CD4-positive, alpha-beta T cell treated with Interferon gamma for 1 hour (primary cell): ENCODE measurements around the gene GPR132.
"Not testable (repeated sequence)": the region's sequence is repeated elsewhere in the genome, so short reads cannot be mapped to it uniquely, and the experiment has no call there.

ENCODE experiments used
- DNase-seq: peaks from one replicate; pipeline ENCODE4 v3.0.0-alpha.2; 2020

The GPR132 gene

DNA sequence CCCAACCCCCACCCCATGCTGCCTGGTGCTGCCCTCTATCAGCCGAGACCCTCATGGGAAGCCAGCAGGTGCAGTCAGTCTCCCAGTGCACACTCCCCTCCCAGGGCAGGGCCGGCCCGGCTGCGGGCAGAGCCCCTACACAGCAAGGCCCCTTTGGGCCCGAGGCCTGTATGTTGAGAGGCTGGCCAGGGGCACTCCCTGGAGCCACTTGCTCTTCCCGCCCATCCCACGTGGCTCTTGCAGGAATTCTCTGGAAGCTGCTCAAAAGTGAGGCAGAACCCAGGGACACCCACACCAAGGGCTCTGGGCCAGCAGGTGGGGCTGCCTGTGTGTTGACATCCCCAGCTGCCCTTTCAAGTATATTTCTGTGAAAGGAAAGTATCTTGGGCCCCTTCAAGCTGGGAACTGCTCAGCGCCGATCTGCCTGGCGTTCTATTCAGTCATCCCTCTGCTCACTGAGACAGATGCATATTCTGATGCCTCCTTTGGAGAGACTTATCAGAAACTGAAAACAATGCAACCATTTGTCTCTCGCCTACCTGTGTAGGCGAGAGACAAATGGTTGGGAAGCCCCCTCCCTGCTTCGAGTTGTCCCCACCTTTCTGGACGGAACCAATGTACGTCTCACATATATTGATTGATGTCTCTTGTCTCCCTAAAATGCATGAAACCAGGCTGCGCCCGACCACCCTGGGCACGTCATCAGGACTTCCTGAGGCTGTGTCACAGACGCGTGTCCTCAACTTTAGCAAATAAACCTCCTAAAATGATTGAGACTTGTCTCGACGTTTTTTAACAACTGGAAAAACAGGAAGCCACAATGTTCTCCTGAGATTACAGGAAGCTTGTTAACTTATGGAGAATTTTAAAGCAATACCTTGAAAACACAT, 6.0 kb downstream of the GPR132 start:
- DNase-seq: peak; percentile 73

DNA sequence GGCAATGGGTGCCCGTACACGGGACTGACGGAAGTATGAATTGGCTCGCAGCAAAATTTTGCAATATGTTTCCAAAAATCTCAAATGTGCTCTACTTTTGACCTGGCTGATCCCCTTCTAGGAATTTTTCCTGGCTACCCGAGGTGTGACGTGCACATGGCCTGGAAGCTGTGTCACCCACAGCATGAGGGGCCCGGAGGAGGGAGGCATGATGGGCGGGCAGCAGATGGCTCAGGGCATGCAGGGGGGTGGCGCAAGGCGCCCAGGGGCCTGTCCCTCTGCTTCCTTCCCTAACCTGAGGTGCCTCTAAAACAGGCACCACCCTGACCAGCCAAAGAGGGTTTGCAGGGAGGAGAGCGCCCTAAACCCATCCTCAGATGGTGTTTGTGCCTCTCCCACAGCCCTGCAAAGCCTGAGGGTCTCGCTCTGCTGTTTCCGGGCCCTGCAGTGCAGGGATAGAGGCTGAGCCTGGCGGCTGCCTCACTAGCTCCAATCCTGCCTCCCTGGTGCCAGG, 6.7 kb downstream of the GPR132 start:
- DNase-seq: no peak

DNA sequence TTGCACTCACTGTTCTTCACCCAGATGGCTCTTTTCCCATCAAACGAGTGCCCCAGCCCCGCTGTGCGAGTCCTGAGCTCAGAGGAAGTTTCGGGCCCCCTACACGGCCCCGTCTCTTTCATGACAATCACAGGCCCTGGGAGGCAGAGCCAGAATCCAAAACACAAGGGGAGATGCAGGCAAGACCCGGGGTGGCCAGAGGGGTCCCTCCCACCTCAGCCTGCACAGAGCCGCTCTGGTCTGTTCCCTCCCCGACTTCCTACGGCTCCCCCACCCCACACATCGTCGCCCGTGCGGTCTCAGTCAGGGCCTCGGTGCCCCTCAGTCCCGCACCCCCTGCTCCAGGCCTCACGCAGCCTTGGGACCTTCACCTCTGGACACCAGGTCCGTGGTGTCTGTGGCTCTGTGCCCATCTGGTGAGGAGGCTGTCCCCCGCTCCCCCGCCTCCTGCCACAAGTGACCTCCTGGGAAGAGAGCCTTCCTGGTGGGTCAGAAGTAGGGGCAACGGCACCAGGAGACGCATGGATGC, 8.9 kb downstream of the GPR132 start:
- DNase-seq: no peak

DNA sequence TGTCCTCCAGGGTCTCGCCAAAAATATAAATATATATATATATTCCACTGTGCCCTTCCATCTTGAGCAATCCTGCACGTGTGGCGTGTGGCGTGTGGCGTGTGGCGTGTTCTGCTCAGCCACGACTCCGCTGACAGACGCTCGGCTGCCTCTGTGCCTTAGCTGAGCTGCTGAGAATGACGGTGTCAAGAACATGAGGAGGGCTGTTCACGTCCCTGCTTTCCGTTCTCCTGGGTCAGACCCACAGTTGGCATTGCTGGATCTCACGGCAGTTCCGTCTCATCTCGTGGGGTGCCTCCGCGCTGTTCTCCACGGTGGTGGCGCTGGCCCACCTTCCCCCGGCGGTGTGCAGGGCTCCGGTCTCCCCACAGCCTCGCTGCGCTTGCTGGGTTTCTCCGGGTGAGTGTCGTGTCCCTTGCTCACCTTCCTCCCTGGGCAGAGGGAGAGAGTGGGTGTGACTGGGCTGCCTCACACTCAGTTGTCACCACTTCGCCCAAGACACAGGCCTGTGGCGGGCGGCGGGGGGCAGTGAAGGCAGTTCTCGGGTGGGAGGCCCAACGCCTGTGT, 9.4 kb downstream of the GPR132 start:
- no peak for DNase-seq

DNA sequence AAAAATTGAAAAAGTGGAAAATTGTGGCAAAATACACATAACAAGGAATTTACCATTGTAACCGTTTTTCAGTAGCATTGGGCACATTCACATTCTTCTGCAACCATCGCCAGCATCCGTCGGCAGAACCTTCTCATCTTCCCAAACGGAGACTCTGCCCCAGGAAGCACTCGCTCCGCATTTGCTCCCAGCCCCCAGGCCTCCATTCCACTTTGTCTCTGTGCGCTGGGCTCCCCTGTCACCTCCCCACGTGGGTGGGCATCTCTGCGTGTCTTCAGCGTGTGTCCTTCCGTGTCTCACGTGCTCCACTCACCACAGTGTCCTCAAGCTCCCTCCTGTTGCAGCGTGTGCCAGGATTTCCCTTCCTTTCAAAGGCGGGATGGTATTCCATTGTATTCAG, 9.9 kb downstream of the GPR132 start:
- no peak for DNase-seq

DNA sequence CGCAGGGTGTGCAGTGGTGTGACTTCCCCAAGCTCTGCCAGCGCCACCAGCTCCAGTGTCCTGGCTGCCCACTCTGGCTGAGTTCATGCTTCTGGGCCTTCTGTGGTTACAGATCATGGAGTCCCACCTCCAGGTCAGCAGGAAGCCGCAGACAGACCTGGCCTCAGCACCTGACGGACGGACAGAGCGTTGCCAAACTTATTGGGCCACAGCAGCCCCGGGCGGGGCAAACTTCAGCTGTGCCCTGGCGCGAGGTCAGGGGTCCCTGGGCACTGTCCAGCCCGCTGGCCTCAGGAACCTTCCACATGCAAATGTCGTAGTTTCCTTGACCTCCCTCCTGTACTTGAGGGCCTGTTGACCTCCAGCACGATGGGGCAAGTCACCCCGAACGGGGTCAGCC, 11.2 kb downstream of the GPR132 start:
- no peak for DNase-seq

DNA sequence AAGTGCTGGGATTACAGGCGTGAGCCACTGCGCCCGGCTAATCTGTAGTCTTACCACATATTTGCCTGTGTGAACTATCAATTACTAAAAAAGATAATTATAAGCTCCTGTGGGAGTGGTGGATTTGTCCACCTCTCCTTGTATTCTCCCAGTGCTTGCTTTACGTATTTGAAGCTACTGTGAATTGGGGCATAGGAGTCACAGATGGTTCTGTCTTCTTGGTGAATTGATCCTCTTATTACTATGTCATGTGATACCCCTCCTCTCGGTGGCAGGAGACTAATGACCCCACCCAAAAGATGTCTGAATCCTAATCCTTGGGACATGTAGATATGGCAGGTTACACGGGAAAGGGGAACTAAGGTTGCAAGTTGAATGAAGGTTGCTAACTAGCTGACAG, 11.8 kb downstream of the GPR132 start:
- no peak for DNase-seq

DNA sequence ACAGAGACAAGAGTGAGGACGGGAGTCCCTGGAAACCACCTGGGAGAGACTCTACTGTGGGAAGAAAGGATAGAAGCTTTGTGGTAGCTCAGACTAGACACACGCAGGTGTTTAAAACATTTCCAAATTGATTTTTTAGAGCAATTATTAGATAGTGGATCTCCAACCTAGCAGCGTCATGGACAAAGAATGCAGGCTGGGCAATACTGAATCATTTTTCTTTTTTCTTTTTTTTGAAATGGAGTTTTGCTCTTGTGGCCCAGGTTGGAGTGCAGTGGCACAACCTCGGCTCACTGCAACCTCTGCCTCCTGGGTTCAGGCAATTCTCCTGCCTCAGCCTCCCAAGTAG, 13.1 kb downstream of the GPR132 start:
- DNase-seq: no peak

DNA sequence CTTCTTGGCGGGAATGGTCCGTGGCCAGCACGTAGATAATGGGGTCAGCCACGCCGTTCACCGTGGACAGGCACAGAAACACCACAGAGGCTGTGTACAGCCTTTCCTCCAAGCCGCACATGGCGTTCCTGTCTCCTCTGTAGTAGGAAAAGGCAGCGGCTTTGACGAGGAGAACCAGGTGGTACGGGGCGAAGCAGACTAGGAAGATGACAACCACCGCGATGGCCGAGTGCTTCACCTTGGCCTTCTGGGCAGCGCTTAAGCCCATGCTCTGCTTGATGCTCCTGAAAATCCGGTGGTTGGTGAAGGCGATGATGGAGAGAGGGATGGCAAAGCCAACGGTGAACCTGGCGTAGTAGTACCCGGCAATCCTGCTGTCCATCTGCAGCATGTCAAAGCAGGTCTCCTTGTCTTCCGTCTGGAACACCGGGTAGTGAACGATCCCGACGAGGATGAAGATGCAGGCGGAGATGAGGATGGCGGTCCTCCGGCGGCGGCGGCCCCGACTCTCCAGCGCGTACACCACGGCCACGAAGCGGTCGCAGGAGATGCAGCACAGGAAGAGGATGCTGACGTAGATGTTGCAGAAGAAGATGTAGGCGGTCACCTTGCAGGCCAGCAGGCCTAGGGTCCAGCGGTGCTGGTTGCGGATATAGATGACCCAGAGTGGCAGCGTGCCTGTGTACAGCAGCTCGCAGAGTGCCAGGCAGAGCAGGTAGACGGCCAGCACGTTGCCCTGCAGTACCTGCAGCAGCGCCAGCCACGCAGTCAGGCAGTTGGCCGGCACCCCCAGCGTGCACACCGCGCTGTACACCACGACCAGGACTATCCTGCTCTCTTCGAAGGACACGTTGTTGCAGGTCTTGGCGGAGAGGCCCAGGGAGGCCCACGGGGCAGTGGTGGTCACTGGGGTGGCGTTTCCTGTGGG, 13.8 kb downstream of the GPR132 start:
- DNase-seq: no peak

DNA sequence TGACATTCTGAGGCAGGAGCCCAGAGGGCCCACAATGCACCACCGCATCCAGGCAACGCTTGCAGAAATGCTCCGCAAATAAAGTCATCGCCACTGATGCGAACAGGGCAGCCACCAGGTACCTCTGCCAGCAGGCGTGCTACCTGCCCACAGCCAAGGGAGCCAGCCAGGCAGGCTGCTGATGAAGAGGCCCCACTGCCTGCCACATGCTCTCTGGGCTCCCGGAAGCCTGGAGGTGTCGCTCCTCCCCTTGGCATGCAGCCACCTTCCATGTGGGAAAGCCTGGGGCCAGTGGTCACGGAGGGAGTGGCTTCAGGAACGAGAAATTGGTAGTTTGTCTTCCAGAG, 14.7 kb downstream of the GPR132 start:
- no peak for DNase-seq

DNA sequence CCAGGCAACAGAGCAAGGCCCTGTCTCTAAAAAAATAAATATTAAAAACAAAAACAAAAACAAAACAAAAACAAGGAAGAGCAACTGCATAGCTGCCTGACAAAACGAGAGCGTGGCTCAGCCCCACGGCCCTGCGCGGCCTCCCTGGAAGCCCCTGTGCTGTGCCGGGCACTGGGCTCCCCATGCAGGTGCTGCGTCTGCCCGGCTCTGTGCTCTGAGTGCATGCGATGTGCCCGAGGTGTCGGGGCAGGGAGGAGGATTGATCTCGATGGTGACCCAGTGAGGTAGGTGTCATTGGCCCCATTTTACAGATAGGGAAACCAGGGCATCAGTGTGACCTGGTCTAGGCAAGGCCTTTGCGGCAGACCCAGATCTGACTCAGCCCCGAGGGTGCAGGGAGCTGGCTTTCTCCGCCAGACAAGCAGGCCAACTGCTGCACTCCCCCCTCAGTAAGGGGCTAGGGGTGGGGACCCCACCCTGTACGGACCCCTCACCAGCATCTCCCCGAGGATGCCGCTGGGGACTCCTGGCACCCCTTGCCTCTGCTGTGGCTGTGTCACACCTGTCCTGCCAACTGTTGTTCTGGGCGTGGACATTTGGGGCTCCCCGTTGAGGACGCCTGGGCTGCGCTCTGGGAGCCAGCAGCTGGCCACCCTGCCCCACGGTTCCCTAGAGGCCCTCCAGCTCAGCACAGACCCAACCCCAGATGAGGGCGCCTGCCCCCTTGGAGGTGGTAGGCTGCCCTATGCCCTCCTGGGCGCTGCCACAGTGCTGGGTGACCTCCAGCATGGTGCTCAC, 15.3 kb downstream of the GPR132 start:
- no peak for DNase-seq

DNA sequence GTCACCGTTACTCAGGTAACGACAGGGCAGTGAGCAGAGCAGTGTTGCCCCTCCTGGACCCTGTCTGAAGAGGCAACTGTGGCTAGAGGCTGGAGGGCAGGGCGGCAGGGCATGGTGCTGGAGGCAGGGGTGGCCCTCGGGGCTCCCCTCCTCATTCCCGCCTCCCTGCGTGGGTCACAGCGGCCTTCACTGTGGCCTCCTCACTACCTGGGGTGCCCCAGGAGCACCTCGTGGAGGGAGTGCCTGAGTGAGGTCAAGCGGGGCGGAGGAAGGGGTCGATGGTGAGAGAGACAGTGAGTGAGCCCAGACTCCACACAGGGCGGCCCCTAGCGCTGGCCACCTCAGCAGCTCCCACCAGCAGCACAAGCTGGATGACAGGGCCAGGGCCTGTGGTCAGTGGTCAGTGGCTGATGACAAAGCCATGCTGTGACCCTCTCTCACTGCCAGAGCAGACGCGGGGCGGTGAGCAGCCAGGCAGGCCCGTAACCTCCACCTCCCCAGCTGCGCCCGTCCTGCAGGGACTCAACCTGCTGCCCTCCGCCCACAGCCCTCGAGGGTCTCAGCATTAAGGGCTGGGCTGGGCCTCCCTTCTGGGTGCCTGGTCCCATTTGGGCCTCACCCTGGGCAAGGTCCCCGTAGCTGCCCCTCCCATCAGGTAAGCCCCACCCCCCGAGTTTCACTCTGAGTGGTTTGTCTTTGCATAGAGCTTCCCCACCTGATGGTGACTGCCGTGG, 17.8 kb downstream of the GPR132 start:
- DNase-seq: no peak

DNA sequence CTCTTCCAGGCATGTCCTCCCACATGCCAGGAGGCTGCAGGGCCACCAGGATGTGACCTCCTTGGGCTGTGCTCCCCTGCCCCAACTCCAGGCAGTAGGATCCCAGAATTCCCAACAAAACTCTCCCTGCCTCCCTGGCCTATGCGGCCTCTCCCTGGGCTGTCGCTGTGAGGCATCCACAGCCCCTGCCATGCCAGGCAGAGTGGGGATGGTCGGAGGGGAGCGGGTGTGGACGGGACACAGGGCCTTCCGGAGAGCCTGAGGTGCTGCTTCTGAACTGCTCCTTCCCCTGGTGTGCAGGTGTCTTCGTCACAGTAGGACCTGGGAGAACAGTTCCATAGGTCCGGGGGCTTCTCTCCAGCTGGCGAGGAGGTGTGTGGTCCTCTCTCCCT, 18.3 kb downstream of the GPR132 start:
- no peak for DNase-seq

DNA sequence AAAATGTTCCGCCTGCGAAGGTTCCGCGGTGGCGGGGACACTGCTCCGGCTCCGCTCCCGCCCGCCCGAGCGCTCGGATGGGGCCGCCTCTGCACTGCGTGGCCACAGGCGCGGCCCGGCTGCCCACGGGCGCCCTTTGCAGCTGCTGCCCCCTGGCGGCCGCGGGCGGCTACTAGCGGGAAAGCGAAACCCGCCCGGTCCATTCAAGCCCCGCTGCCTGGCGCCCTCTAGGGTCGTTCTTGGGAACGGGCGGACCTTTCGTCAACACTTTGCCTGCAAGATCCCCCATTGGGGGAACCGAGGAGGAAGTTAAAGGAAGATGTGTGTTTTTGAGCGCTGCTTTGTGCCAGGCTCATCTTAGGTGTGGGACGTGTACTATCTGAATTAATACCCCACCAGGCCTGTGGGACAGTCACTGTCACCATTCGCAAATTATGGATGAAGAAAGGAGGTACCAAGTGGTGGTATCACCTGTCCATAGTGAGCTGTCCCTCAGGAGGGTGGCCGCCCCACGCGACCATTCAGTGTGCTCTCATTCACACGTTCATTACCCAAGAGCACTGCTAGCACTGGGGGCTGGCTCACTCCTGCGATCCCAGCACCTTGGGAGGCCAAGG, 19.4 kb downstream of the GPR132 start:
- DNase-seq: peak; percentile 88

DNA sequence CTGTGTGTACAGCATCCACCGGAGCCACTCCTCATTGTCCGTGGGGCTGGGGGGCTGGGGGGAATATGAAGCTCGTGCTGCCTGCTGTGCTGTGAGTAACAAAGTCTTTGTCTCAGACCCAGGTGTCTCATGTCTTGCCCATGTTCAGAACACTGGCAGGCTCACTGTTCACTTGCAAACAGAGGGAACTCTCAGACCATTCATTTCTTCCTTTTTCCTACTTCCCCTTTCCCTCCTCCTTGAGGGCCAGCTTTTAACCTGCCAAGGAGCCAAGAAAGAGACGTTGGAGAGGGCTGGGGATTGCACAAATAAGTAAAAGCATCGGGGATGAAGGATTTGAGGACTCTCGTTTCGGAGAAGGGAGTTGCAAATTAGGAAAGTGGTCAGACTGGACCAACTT, 21.6 kb downstream of the GPR132 start:
- no peak for DNase-seq

DNA sequence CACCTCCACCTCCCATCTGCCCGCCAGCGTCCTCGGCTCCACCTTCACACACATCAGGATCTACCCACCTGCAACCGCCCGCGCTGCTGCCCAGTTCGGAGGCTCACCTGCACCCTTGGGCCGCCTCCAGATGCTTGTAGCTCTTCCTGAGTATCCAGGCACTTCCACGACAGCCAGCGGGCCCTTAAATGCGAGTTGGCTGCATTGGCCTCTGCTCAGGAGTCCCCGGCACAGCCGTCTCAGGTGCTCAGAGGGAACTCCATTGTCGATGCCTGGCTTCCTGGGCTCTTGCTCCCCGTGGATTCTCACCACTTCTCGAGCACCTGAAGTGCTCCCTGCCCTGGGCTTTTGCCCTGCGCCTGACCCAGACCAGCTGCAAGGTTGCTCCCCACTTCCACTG, 22.4 kb downstream of the GPR132 start:
- no peak for DNase-seq

DNA sequence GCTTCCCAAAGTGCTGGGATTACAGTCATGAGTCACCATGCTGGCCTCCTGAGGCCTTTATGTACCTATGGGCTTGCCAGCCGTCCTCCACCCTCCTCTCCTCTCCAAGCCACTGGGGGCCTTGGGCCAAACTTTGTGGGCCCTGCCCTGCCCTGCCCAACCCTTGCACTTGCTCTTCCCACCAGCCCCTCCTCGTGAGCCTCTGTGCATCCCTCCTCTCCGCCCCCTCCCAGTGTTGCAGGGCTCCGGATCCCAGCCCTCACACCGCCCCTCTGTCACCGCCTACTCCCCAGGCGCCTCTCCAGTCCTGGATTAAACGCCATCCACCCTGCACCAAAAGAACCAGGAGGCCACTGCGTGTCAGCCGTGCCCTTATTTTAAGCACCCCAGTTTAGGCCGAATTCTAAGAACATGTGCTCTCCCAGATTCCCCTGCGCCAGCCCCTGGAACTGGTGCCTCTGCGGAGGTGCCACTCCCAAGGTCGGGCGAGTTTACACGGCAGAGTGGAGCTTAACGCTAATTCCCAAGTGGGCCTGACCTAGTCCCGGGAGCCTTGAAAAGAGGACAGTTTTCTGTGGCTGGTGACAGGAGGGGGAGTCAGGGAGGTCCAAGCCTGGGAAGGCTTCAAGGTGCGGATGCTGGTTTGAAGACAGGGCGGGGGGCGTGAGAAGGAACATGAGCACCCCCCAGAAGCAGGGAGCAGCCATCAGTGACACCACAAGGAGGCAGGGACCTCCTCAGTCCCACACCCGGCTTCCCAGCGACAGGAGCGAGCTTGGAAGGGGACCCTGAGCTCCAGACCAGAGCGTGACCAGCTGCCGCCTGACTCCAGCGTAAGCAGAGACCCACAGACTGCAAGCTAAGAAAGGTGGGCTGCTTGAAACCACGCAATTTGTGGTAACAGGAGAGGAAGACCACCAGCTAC, 23.1 kb downstream of the GPR132 start:
- no peak for DNase-seq

DNA sequence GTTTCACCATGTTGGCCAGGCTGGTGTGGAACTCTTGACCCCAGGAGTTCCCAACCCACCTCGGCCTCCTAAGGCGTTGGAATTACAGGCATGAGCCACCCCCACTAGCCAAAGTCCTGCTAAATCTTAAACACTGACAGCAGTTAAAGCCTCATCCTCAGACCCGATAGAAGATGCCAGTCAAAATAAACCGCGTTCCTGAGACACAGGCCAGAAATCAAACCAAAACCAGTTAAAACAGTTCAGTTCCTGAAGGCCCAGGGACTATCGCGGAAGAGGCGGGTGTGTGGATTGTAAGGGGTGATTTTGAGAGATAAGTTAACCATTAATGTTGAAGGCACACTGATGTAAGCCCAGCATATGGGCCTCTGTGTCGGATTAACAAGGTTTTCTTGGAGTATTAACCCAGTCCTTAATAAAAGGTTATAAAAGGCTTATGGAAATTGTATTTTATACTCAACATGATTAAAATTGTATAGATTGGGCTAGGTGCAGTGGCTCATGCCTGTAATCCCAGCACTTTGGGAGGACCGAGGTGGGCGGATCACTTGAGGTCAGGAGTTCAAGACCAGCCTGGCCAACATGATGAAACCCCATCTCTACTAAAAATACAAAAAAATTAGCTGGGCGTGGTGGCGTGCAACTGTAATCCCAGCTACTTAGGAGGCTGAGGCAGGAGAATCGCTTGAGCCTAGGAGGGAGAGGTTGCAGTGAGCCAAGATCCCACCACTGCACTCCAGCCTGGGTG, 25.6 kb downstream of the GPR132 start:
- no peak for DNase-seq

DNA sequence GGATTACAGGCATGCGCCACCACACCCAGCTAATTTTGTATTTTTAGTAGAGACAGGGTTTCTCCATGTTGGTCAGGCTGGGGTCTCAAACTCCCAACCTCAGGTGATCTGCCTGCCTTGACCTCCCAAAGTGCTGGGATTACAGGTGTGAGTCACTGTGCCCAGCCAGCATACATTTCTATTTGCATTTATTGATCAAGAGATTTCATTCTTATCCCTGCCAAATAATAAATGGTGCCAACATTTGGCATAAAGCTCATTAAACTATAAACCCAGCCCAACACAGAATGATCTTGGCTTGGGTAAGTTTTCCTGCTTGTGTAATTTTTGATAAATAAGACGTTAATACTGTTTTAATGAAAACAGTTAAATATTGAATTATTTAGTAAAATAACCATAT, 29.6 kb downstream of the GPR132 start:
- DNase-seq: not testable (repeated sequence)
